K562 (cell line): ENCODE data around the gene LYPD5. TPM values are rescaled to one million over a fixed set of nuclear protein-coding genes. Genes with fewer than 3 reads are reported as not detected.
A peak's percentile ranks its signal among the peaks of the same experiment; 100 is the strongest.

Experiments
- DACH1 ChIP-seq: fragments of 450-650 bp; IDR thresholded peaks from 2 replicates; pipeline ENCODE4 v1.6.1; 2018; ENCODE audit not compliant: partially characterized antibody
- ETV6 ChIP-seq, 3 experiments: fragments of 150-350 bp in 1 of 3; sonication (generic) in 1 of 3; formaldehyde crosslinking in 1 of 3; IDR thresholded peaks; 2 replicates each; pipeline versions ENCODE4 v1.6.1 to v1.8.0; 2014 to 2022; ENCODE audit warnings: borderline replicate concordance in 2 of 3, low read depth in 2 of 3, antibody characterized with exemption in 1 of 3, low read length in 1 of 3, mild to moderate bottlenecking in 1 of 3, missing genetic modification reagents in 1 of 3
- PML ChIP-seq: IDR thresholded peaks from 2 replicates; pipeline ENCODE4 v1.6.1; 2012; ENCODE audit warnings: low read length, inconsistent platforms
- RBM34 ChIP-seq: fragments of 200-400 bp; formaldehyde crosslinking; IDR thresholded peaks from 2 replicates; pipeline ENCODE4 v1.6.1; 2018; ENCODE audit warnings: low read length, borderline replicate concordance; ENCODE audit not compliant: insufficient read depth
- SMARCE1 ChIP-seq: fragments of 450-650 bp; IDR thresholded peaks from 2 replicates; pipeline ENCODE4 v1.7.1; 2016; ENCODE audit warnings: mild to moderate bottlenecking
- STAT5B ChIP-seq: fragments of 250-450 bp; sonication (Bioruptor Pico); IDR thresholded peaks from 2 replicates; pipeline ENCODE4 v1.8.0; 2021; ENCODE audit warnings: mild to moderate bottlenecking, inconsistent platforms
- UBTF ChIP-seq, 2 experiments: IDR thresholded peaks; 2 replicates each; pipeline ENCODE4 v1.6.1; 2012; ENCODE audit warnings: improper control_type of control experiment in 2 of 2, low read depth in 2 of 2, low read length in 2 of 2, borderline replicate concordance in 1 of 2
- ZNF318 ChIP-seq, 2 experiments: fragments of 450-650 bp; IDR thresholded peaks; 2 replicates each; pipeline ENCODE4 v1.6.1; 2016; ENCODE audit warnings: mild to moderate bottlenecking in 2 of 2, borderline replicate concordance in 1 of 2, low read depth in 1 of 2, moderate library complexity in 1 of 2
- ZNF551 ChIP-seq: fragments of 250-450 bp; sonication (Bioruptor Pico); IDR thresholded peaks from 2 replicates; pipeline ENCODE4 v1.5.0; 2021; ENCODE audit warnings: mild to moderate bottlenecking, moderate library complexity
- polyA plus RNA-seq, 8 experiments: library from polyadenylated mRNA; depleted of rRNA in 4 of 8; stranded (reverse) in 5 of 8; unstranded in 3 of 8; fragments of >200 nt; fragmentation: Nextera tagmentation in 2 of 8; fragmentation: Illumina TruSeq in 1 of 8; extraction: Ambion mirVana in 2 of 8; extraction: Trizol in 1 of 8; gene quantifications; 2 replicates each; pipeline versions ENCODE4 v1.2.1 to v1.2.3, GENCODE V29; 2011 to 2014; ENCODE audit warnings: inconsistent platforms in 1 of 8, missing spikeins in 1 of 8
- total RNA-seq, 7 experiments: library from RNA; depleted of rRNA in 6 of 7; stranded (reverse); fragments of >200 nt in 6 of 7; fragmentation: Illumina TruSeq in 2 of 7; extraction: Trizol in 2 of 7; gene quantifications; 2 replicates each; pipeline versions ENCODE4 v1.2.1 to v1.2.3, GENCODE V29; 2011 to 2021; ENCODE audit warnings: low replicate concordance in 1 of 7
- TF ChIP-seq, protein P1 (sequence below): sonication (generic); formaldehyde crosslinking; IDR thresholded peaks from 2 replicates; pipeline ENCODE4 v1.8.0; 2022; ENCODE audit warnings: mild to moderate bottlenecking, missing genetic modification reagents, borderline replicate concordance

Gene LYPD5
- total and polyA plus RNA-seq, 9 of the 15 experiments (the other 6 are each of a cell fraction or from before 2014, with no cell fraction given): 0.03 to 0.22 (median 0.10) TPM; not detected in 3

DNA sequence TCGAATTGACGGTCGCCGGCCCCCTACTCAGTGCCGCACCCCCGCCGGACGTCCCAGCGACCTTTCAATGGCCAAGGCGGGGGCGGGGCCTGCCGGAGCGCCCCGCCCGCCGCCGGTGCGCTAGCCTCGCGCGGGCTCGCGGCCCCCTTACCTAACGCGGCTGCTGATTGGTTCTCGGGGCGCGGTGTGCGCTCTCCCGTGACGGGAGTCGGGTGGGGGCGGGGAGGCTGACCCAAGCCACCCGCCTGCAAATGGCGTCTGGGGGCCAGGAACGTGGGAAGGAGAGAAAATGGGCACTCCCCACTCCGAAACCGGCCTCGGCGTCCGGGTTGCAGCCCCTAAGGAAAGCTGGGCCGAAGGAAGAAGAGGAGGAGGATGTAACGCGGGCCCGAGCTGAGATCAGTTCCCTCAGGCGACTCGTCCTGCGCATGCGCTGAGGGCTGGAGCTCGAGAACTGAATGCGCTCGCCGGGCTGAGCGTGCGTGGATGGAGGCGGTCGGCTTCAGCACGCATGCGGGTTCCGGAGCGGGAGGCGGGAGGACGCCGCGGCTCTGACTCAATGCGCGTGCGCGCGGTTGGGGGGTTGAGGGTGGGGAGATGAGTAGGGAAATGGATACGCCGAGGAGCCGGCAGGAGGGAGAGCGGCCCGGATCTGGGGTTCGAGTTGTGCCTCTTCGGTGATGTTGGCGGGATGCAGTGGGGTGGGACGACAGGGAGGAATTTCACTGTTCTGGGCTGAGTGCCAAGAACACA, 47.6 kb downstream of the LYPD5 start, which contains the start of gene SMG9 (continued):
- TF ChIP-seq ZNF318 (IDR thresholded peaks at IDR 0.05; ENCODE audit: borderline replicate concordance in 1 of 2, low read depth in 1 of 2) (no peak), STAT5B (CRISPR knock-in tag) (no peak), DACH1 (no peak), ZNF551 (CRISPR knock-in tag) (no peak), SMARCE1 (peak; percentile 62), ETV6 (IDR thresholded peaks at IDR 0.05; ENCODE audit: borderline replicate concordance in 1 of 2, low read depth in 2 of 2, low read length in 1 of 2) (no peak), ETV6 (CRISPR knock-in tag; IDR thresholded peaks at IDR 0.05; ENCODE audit: borderline replicate concordance) (0 out of 2 replicates have a peak, but pooled peaks have one; percentile 43), RBM34 (no peak), PML (peak; percentile 70), UBTF (IDR thresholded peaks at IDR 0.05; ENCODE audit: borderline replicate concordance in 1 of 2, low read depth in 2 of 2, low read length in 2 of 2) (peak in 1 of 2 experiments; percentile 25; a peak in 1 of 4 replicates)
- TF ChIP-seq, protein P1, sequence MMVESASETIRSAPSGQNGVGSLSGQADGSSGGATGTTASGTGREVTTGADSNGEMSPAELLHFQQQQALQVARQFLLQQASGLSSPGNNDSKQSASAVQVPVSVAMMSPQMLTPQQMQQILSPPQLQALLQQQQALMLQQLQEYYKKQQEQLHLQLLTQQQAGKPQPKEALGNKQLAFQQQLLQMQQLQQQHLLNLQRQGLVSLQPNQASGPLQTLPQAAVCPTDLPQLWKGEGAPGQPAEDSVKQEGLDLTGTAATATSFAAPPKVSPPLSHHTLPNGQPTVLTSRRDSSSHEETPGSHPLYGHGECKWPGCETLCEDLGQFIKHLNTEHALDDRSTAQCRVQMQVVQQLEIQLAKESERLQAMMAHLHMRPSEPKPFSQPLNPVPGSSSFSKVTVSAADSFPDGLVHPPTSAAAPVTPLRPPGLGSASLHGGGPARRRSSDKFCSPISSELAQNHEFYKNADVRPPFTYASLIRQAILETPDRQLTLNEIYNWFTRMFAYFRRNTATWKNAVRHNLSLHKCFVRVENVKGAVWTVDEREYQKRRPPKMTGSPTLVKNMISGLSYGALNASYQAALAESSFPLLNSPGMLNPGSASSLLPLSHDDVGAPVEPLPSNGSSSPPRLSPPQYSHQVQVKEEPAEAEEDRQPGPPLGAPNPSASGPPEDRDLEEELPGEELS (CRISPR knock-in tag): 0 out of 2 replicates have a peak, but pooled peaks have one; percentile 72
